B cell (primary cell): Measurements from ENCODE around the gene SANBR.
"Not testable (repeated sequence)": the region's sequence is repeated elsewhere in the genome, so short reads cannot be mapped to it uniquely, and the experiment has no call there.

Source experiments
- CTCF ChIP-seq: fragments of 200-600 bp; IDR thresholded peaks from one replicate; pipeline ENCODE4 v1.8.0; 2022; ENCODE audit warnings: antibody characterized with exemption, mild to moderate bottlenecking
- EZH2 ChIP-seq: IDR thresholded peaks from 2 replicates; pipeline ENCODE4 v1.6.1; 2012; ENCODE audit warnings: borderline replicate concordance, low read depth, mild to moderate bottlenecking, moderate library complexity, low read length; ENCODE audit not compliant: insufficient read depth, poor library complexity, severe bottlenecking

GRCh38 chr2:61036643-61037042, 29.0 kb upstream of the SANBR start:
- not testable (repeated sequence) for TF ChIP-seq CTCF, EZH2
